NOMO-1 (cell line): ENCODE results near the gene INTS12.
"Not testable (repeated sequence)": the region's sequence is repeated elsewhere in the genome, so short reads cannot be mapped to it uniquely, and the experiment has no call there.

ENCODE experiments used
- DNase-seq, 2 experiments: peaks; one replicate each; lab custom pipeline; 2025; ENCODE audit not compliant: unreplicated experiment in 2 of 2; lab: John Stamatoyannopoulos, UW

The INTS12 gene

GRCh38 chr4:105708181-105709080 is at the start of gene INTS12, which contains the start of gene GSTCD:
Gene INTS12 (minus strand): TSS chr4:105708689. CDS start chr4:105700005, 8,684 bp downstream.
Gene GSTCD (plus strand): TSS chr4:105708784. CDS start chr4:105717614, 8,830 bp downstream.
- peak; percentile 72 to 88 for DNase-seq

DNA sequence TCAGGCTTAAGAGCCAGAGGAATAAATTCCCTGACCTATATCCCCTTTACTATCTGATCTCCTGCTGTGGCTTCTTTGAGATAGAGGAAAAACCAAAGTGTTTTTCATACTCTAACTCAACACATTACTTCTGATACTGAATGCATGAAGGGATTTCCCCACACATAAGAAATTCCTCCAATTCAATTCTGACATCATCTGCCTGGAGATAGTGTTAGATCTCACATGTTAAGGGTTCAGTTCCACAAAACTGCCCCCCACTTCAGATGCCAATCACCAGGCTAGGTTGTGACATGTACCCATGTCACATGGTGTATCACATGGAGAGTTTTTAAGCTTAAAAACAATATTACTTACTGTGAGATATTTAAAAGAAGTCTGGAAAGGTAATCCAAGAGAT is 46.9 kb upstream of the INTS12 start:
- DNase-seq = no peak

GRCh38 chr4:105753361-105753760 is 44.9 kb upstream of the INTS12 start:
- DNase-seq = no peak

DNA sequence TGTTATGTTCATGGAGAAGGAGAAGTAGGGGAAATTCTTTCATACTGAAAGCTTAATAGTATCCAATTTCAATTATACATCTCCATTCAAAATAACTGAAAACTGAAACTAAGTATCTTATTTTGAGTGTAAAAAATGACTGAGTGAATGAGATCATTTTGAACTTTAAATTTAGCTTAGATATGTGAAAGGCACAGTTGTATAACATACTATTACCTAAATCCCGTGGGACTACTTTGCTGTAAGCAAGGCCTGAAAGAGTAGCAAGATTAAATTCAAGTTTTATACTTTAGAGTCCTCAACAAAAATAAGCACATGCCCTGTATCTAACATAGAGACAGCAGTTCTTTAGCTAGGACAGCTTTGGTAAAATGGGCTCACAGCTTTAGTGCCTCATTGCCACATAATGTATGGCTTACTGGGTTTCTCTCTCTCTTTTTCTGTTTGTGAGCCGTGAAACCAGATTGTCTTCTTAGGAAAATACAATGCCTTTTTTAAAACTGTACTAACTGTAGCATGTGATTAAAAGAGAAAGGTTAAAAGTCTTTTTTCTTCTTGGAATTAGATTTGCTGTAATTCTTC is 43.3 kb upstream of the INTS12 start:
- no peak for DNase-seq

- DNase-seq = no peak
Measured at GRCh38 chr4:105748222-105748621, 39.7 kb upstream of the INTS12 start.

DNA sequence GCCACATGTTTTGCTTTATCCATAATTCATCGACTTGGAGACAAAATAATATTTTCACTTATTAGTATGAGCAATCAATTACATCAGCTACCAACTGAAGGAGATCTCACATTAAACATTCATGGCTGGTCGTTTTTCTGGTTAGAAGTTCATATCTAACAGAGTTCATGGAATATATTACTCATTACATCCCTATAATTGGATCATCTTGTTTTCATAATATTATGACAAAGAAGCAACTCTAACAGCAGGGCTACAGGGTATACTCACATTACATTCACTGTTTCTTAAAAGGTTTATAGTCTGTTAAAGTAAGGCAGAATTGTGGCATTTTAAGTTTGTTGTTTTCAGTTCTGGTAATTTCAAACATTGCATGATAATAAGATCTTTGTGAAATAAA is 33.1 kb upstream of the INTS12 start:
- no peak for DNase-seq

- not testable (repeated sequence) for DNase-seq
Measured at GRCh38 chr4:105735217-105735616, 26.7 kb upstream of the INTS12 start.

- DNase-seq = not testable (repeated sequence)
Measured at GRCh38 chr4:105729895-105730294, 21.4 kb upstream of the INTS12 start.

DNA sequence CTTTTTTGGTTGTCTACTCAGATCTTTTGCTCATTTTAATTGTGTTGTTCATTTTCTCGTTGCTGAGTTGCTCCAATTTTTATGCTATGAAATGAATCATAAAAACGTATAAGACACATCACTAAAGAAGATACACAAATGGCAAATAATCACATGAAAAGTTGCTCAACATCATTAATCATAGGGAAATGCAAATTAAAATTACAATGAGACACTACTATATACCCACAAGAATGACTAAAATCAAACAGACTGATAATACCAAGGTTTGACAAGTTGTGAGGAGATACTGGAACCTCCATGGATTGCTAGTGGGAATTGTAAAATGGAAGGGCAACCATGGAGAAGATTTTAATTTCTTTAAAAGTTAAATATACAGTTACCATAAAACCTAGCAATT is 17.1 kb upstream of the INTS12 start:
- DNase-seq = no peak

DNA sequence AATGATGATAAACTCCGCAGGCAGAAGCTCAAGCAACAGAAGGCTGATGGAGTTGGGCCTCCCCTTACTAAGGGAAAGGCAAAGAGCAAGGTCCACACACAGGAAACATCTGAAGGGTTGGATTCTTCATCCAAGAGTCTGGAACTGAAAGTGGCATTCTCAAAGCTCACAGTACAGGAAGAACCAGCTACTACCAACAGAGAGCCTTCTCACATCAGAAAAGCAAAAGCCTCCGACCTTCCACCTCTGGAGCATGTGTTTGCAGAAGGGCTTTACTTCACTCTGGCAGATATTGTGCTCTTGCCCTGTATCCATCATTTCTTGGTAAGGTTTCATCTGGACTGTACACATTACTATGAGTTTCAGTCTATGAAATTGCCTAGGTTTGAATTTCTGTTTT is 10.7 kb upstream of the INTS12 start:
- DNase-seq = no peak

DNA sequence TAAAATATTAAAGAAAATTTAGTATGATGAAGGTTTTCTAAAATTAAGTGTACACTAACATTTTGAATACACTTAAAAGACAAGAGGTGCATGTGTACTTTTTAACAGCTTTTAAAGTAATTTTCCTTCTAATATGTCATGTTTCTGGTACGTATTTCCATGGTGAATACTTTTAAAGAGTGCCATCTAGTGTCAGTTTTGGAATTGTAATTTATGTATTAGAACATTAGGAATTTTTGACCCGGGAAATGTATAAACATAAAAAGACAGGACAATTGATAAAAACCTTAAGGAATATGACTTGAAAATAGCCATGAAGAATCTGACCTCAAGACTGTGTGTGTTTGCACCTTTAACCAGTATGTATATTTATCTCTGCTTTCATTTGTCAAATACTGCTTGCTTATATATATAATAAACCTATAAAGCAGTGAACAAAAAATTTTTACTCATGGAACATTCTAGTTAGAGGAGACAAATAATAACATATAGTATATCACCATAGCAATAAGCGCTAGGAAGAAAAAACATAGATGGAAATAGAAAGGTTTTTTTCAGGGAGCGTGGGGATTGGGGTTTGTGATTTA is 7.3 kb upstream of the INTS12 start:
- peak in 1 of 2 experiments; percentile 16 for DNase-seq

GRCh38 chr4:105714932-105715331 is 6.4 kb upstream of the INTS12 start:
- peak in 1 of 2 experiments; percentile 3 for DNase-seq

GRCh38 chr4:105714071-105714521 is 5.6 kb upstream of the INTS12 start:
- DNase-seq = peak; percentile 50 to 77

GRCh38 chr4:105712766-105713165 is 4.3 kb upstream of the INTS12 start:
- no peak for DNase-seq

GRCh38 chr4:105710678-105711077 is 2.2 kb upstream of the INTS12 start:
- DNase-seq = no peak

- DNase-seq = no peak
Measured at GRCh38 chr4:105710012-105710600, 1.6 kb upstream of the INTS12 start.

- DNase-seq = peak; percentile 31 to 41
Measured at GRCh38 chr4:105709081-105709450, 577 bp upstream of the INTS12 start.

- no peak for DNase-seq
Measured at GRCh38 chr4:105707782-105708180, 708 bp downstream of the INTS12 start.

GRCh38 chr4:105698607-105699006 is 9.9 kb downstream of the INTS12 start:
- no peak for DNase-seq

DNA sequence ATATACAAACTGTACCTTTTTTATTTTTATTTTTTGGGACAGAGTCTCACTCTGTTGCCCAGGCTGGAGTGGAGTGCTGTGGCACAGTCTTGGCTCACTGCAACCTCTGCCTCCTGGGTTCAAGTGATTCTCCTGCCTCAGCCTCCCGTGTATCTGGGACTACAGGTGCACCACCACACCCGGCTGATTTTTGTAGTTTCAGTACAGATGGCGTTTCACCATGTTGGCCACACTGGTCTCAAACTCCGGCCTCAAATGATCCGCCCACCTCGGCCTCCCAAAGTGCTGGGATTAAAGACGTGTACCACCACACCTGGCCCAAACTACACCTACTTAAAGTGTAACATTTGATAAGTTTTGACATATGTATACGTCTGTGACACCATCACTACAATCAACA is 12.7 kb downstream of the INTS12 start:
- not testable (repeated sequence) for DNase-seq

DNA sequence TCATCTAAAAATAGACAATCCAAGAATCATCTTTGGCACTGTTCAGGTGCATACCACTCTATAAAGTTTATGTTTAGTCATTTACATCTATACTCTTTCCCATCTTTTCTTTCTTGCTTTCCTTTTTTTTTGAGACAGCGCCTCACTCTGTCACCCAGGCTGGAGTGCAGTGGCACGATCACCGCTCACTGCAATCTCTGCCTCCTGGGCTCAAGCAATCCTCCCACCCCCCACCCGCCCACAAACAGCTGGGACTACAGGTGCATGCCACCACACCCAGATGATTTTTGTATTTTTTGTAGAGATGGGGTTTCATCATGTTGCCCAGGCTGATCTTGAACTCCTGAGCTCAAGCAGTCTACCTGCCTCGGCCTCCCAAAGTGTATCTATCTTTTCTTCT is 13.7 kb downstream of the INTS12 start:
- not testable (repeated sequence) for DNase-seq
